GM23248 (cell line): Measurements from ENCODE around the gene MRPL20.

Experiments used
- EZH2 ChIP-seq: fragments of 200-600 bp; sonication (generic); IDR thresholded peaks from 2 replicates; pipeline ENCODE4 v1.6.1; 2018; ENCODE audit warnings: antibody characterized with exemption, mild to moderate bottlenecking; ENCODE audit not compliant: insufficient read depth, poor library complexity, severe bottlenecking
- EZH2phosphoT487 ChIP-seq: fragments of 200-600 bp; sonication (generic); IDR thresholded peaks from 2 replicates; pipeline ENCODE4 v1.6.1; 2018; ENCODE audit warnings: antibody characterized with exemption, moderate library complexity, mild to moderate bottlenecking, low read depth; ENCODE audit not compliant: insufficient read depth

DNA sequence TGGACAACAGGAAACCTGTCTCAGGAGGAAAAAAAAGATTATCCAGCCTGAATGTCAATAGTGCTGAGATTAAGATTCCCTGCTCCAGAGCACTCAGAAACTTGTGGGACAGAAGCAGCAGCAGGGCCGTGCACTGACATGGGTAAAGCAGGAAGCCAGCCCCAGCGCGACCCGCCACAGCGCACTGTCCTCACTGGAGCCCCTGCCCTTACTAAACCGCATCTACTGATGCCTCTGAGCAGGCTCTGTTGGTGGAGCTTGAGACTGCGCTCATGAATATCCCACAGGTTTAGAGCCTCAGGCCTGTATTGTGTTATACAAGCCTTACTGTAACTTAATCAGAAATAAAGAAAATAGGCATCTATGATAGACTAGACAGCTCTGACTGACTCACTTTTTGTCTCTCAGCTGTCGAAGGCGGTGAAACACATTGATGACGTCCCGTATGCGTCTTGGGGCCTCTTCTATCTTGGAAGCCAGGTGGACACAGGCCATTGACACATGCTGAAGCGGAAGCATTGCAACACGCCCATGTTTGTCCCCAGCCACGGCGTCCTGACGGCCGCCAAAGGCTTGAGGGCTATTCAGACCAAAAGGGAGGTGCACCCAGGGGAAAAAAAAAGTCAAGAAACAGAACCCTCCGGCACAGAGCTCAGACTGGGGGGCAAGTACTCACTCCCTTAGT is 9.1 kb downstream of the MRPL20 start:
- TF ChIP-seq EZH2, result no peak
- no peak for TF ChIP-seq EZH2phosphoT487
